Measurements from ENCODE around the gene ADAP2.
"Not testable (repeated sequence)": the region's sequence is repeated elsewhere in the genome, so short reads cannot be mapped to it uniquely, and the experiment has no call there.

ADAP2 gene

GRCh38 chr17:30970831-30971567 lies 49.3 kb downstream of the ADAP2 start, which contains the start of gene RNF135:
Gene RNF135, plus strand, starts transcription at chr17:30971039. Its CDS starts 35 bp downstream, at chr17:30971074.
- DNase-seq (ENCODE audit: low spot score), result peak; percentile 97

GRCh38 chr17:30975042-30975820 lies 53.5 kb downstream of the ADAP2 start:
- no peak for DNase-seq (ENCODE audit: low spot score)

- not testable (repeated sequence) for DNase-seq (ENCODE audit: low spot score)
Measured at GRCh38 chr17:30979919-30980318, 58.2 kb downstream of the ADAP2 start.

GRCh38 chr17:30981531-30982519 lies 60.1 kb downstream of the ADAP2 start:
- DNase-seq (ENCODE audit: low spot score), result no peak

GRCh38 chr17:30982855-30983254 lies 61.1 kb downstream of the ADAP2 start:
- no peak for DNase-seq (ENCODE audit: low spot score)

GRCh38 chr17:30990458-30990857 lies 68.7 kb downstream of the ADAP2 start:
- no peak for DNase-seq (ENCODE audit: low spot score)

GRCh38 chr17:30992551-30992950 lies 70.8 kb downstream of the ADAP2 start:
- DNase-seq (ENCODE audit: low spot score), result no peak

GRCh38 chr17:30995347-30995746 lies 73.6 kb downstream of the ADAP2 start:
- DNase-seq (ENCODE audit: low spot score), result no peak

GRCh38 chr17:30996486-30996885 lies 74.7 kb downstream of the ADAP2 start:
- no peak for DNase-seq (ENCODE audit: low spot score)

- no peak for DNase-seq (ENCODE audit: low spot score)
Measured at GRCh38 chr17:30997270-30997669, 75.5 kb downstream of the ADAP2 start.

GRCh38 chr17:30997842-30998241 lies 76.1 kb downstream of the ADAP2 start:
- no peak for DNase-seq (ENCODE audit: low spot score)

- DNase-seq (ENCODE audit: low spot score), result no peak
Measured at GRCh38 chr17:31002047-31002446, 80.3 kb downstream of the ADAP2 start.

- DNase-seq (ENCODE audit: low spot score), result no peak
Measured at GRCh38 chr17:31003225-31003866, 81.6 kb downstream of the ADAP2 start.

GRCh38 chr17:31004160-31004559 lies 82.4 kb downstream of the ADAP2 start:
- no peak for DNase-seq (ENCODE audit: low spot score)

GRCh38 chr17:31007695-31008373 lies 86.1 kb downstream of the ADAP2 start:
- no peak for DNase-seq (ENCODE audit: low spot score)

GRCh38 chr17:31008374-31009041 lies 86.8 kb downstream of the ADAP2 start:
- DNase-seq (ENCODE audit: low spot score), result peak; percentile 78

Data from AG20443 (cell line).